OCI-LY7 (cell line): ENCODE results near the gene USP30. TPM values are rescaled to one million over a fixed set of nuclear protein-coding genes. Genes with fewer than 3 reads are reported as not detected.

ENCODE experiments used
- BruUV-seq: library from RNA; stranded (reverse); fragments of 400-500 nt; replicated peaks from 2 replicates; lab custom pipeline; 2021; lab: Mats Ljungman, UMichigan
- CTCF ChIA-PET: fragments of 300-600 bp; sonication (Branson Sonifier 250); formaldehyde crosslinking; loops from one replicate; lab custom pipeline; 2022; ENCODE audit warnings: antibody characterized with exemption; ENCODE audit not compliant: unreplicated experiment; lab: Charles Lee
- POLR2A ChIA-PET: fragments of 300-600 bp; sonication (Branson Sonifier 250); formaldehyde crosslinking; loops from one replicate; lab custom pipeline; 2022; ENCODE audit warnings: antibody characterized with exemption; lab: Charles Lee
- DNase-seq: peaks from one replicate; pipeline ENCODE4 v3.0.0-alpha.2; 2015; ENCODE audit warnings: low spot score
- H2AFZ ChIP-seq: fragments of 200-600 bp; sonication (generic), shearing (Covaris generic); 2 replicates; pipeline ENCODE4 v1.6.1; 2014; ENCODE audit warnings: mild to moderate bottlenecking, antibody characterized with exemption, low read length, moderate library complexity
- H3K27ac ChIP-seq: fragments of 200-600 bp; sonication (generic); 2 replicates; pipeline ENCODE4 v1.5.1; 2014; ENCODE audit warnings: mixed run types, low read depth, mild to moderate bottlenecking, moderate library complexity, low read length, inconsistent platforms; ENCODE audit not compliant: poor library complexity, severe bottlenecking
- H3K36me3 ChIP-seq: fragments of 200-600 bp; sonication (generic); 2 replicates; pipeline ENCODE4 v1.6.1; 2014; ENCODE audit warnings: mild to moderate bottlenecking, antibody characterized with exemption, low read length, moderate library complexity, mixed read lengths; ENCODE audit not compliant: insufficient read depth
- H3K4me1 ChIP-seq: fragments of 200-600 bp; sonication (generic); 2 replicates; pipeline ENCODE4 v1.5.1; 2014; ENCODE audit warnings: mild to moderate bottlenecking, low read length; ENCODE audit not compliant: insufficient read depth, poor library complexity, severe bottlenecking
- H3K4me2 ChIP-seq: fragments of 200-600 bp; sonication (generic); 2 replicates; pipeline ENCODE4 v1.6.1; 2014; ENCODE audit warnings: mild to moderate bottlenecking, low read length
- H3K4me3 ChIP-seq: fragments of 200-600 bp; sonication (generic); 2 replicates; pipeline ENCODE4 v1.5.1; 2014; ENCODE audit warnings: mild to moderate bottlenecking, low read depth, low read length; ENCODE audit not compliant: poor library complexity, severe bottlenecking
- H3K79me2 ChIP-seq: fragments of 200-600 bp; sonication (generic); 2 replicates; pipeline ENCODE4 v1.6.1; 2016; ENCODE audit warnings: low read depth, mild to moderate bottlenecking, low read length, moderate library complexity, mixed read lengths; ENCODE audit not compliant: insufficient read depth
- H3K9me2 ChIP-seq: fragments of 200-600 bp; sonication (generic); 2 replicates; pipeline ENCODE4 v1.6.1; 2016; ENCODE audit warnings: mild to moderate bottlenecking, low read length, mixed read lengths; ENCODE audit not compliant: insufficient read depth
- H3K9me3 ChIP-seq: fragments of 200-600 bp; sonication (generic); 2 replicates; pipeline ENCODE4 v1.6.1; 2014; ENCODE audit warnings: mild to moderate bottlenecking, mixed run types, low read length, mixed read lengths
- H4K20me1 ChIP-seq: fragments of 200-600 bp; sonication (generic); 2 replicates; pipeline ENCODE4 v1.6.1; 2014; ENCODE audit warnings: mild to moderate bottlenecking, antibody characterized with exemption, low read length, moderate library complexity, mixed read lengths; ENCODE audit not compliant: insufficient read depth
- EZH2phosphoT487 ChIP-seq: fragments of 200-600 bp; sonication (generic); IDR thresholded peaks from 2 replicates; pipeline ENCODE4 v1.6.1; 2018; ENCODE audit warnings: low read depth, borderline replicate concordance, mild to moderate bottlenecking, mixed run types, antibody characterized with exemption, low read length, moderate library complexity, mixed read lengths
- intact Hi-C: fragments of 100-400 bp; cut with micrococcal nuclease; formaldehyde crosslinking; loops from one replicate; pipeline ENCODE4 v1.10.0; 2022; ENCODE audit not compliant: unreplicated experiment
- total RNA-seq, 2 experiments: library from RNA; depleted of rRNA in 1 of 2; stranded (reverse); fragments of >200 nt in 1 of 2; shearing (Covaris generic) in 1 of 2; gene quantifications; 2 replicates each; pipeline ENCODE4 v1.2.3, GENCODE V29; 2014 to 2022
- TF ChIP-seq, protein P1 (sequence below): fragments of 200-600 bp; sonication (generic); conservative IDR thresholded peaks from 2 replicates; pipeline ENCODE4 v1.5.1; 2014; ENCODE audit warnings: mild to moderate bottlenecking, antibody characterized with exemption, low read length, moderate library complexity, mixed read lengths

USP30 gene
- total RNA-seq, 2 experiments from 2014 or later = 15.7 to 36.2 TPM

DNA sequence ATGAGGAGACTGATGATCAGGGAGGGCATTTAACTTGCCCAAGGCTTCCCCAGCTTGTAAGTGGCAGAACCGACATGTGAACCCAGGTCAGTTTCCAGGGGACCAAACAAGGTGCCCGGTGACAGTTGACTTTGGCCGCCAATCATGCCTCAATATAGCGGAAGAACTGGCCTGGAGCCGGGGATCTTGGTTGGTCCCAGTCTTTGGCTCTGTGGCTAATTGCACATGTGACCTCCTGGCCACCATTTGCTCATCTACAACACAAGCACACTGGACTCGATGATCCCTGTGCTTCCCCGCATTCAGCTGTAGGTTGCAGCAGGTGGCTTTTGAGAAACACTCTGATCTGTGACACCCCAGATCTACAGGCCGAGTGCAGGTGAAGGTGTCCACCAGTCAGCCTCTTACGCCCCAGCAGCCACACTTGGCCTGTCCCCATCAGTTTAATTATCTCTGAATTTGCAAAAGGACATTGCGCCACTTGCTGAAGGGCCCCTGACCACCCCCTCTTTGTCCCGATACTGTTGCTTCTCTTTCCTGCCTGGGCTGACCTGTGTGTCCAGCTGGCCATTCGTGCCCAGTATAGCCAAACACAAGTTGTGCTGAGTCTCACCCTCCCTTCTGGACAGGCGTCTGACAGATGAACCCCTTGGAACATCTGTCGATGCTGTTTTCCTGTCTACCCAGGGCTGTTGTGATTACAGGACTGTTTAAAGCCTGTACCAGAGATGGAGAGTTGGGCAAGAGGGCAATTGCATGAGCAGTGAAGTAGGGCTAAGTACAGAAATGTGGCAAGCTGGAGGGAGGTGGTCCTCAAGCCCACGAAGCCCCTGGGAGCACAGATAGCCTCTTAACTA lies 78.1 kb downstream of the USP30 start:
- TF ChIP-seq EZH2phosphoT487 = no peak
- TF ChIP-seq, protein P1, sequence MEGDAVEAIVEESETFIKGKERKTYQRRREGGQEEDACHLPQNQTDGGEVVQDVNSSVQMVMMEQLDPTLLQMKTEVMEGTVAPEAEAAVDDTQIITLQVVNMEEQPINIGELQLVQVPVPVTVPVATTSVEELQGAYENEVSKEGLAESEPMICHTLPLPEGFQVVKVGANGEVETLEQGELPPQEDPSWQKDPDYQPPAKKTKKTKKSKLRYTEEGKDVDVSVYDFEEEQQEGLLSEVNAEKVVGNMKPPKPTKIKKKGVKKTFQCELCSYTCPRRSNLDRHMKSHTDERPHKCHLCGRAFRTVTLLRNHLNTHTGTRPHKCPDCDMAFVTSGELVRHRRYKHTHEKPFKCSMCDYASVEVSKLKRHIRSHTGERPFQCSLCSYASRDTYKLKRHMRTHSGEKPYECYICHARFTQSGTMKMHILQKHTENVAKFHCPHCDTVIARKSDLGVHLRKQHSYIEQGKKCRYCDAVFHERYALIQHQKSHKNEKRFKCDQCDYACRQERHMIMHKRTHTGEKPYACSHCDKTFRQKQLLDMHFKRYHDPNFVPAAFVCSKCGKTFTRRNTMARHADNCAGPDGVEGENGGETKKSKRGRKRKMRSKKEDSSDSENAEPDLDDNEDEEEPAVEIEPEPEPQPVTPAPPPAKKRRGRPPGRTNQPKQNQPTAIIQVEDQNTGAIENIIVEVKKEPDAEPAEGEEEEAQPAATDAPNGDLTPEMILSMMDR = no peak
- Histone ChIP-seq H3K4me3 (peak overlapping the region; percentile 70), H3K4me1 (peaks cover 39% of the 10 kb centered on the region), H3K4me2 (peak overlapping the region; percentile 93), H4K20me1 (no peaks in the 10 kb centered on the region), H3K79me2 (no peaks in the 10 kb centered on the region), H3K27ac (no peak overlapping the region), H2AFZ (peak overlapping the region; percentile 95; the same call in 1 of the 2 replicates), H3K9me2 (no peaks in the 10 kb centered on the region), H3K36me3 (no peaks in the 10 kb centered on the region), H3K9me3 (no peaks in the 10 kb centered on the region)
- ChIA-PET CTCF (no interaction called here), POLR2A (interaction anchor here (0.9 to 1.3 kb wide), 3 partner anchors 8 to 16 kb away, joined by 3 to 4 read pairs (median 4); no protein-coding TSS in a partner anchor)
- intact Hi-C loops = no loop called here
- no TSS peak for BruUV-seq
- DNase-seq = no peak

DNA sequence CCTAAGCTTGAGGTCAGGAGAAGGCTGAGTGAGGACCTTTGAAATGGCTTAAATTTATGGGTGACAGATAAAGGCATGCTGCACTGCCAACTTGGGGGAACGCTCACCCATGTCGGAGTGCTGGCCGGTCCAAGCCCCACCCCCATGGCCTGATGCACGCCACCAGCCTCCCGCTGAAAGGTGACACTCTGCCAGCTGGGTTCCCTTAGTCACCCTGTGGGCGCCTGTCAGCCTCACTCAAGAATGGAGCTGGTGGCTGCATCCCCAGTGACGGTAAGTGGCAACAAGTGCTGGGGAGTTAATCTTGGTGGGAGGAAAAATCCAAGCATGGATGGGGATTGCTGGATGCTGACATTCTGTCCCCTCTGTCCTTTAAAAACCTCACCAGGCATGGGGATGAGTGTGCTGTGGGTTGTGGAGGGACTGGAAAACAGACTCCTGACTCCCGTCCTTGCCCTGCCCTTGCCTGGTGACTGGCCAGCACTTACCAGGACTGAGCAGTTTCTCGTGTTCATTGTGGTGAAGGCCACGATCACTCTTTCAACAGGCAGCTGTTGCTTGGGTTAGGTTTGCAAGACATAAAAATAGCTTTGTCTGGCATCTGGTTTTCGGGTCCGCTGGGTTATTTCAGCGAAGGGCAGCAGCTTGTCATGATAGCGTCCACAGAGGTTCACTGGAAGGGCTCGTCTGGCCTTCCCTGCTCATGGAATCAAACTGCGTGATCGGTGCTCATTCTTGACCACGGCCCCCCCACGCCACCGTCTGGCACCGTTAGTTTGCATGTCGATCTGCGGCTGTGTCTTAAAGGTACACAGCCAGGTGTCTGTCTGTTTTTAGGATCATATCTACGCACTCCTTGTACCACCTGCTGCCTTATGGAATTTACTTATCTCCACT lies 79.0 kb downstream of the USP30 start:
- intact Hi-C loops = no loop called here
- no peak for TF ChIP-seq EZH2phosphoT487
- TF ChIP-seq, protein P1 = 0 out of 2 replicates have a peak, but pooled peaks have one; percentile 36
- Histone ChIP-seq H3K4me3 (peak overlapping the region; percentile 70), H3K4me2 (peak overlapping the region; percentile 93), H4K20me1 (no peaks in the 10 kb centered on the region), H3K9me3 (peaks cover 5% of the 10 kb centered on the region; the same call in 1 of the 2 replicates), H3K27ac (peak overlapping the region; percentile 24), H3K4me1 (peaks cover 32% of the 10 kb centered on the region), H3K79me2 (no peaks in the 10 kb centered on the region), H3K9me2 (no peaks in the 10 kb centered on the region), H3K36me3 (no peaks in the 10 kb centered on the region), H2AFZ (peak overlapping the region; percentile 95)
- DNase-seq = peak; percentile 52
- BruUV-seq = no TSS peak
- POLR2A ChIA-PET = interaction anchor here (0.6 to 1.3 kb wide), 6 partner anchors 9 to 55 kb away, joined by 3 to 4 read pairs (median 4); no protein-coding TSS in a partner anchor
- CTCF ChIA-PET = interaction anchor here (1.5 kb wide), 1 partner anchor 20 kb away, joined by 3 read pairs; no protein-coding TSS in a partner anchor
